ENCODE measurements around the gene SLC8A2. TPM values are rescaled to one million over a fixed set of nuclear protein-coding genes. Genes with fewer than 3 reads are reported as not detected.

The SLC8A2 gene
- total RNA-seq, 2 experiments from 2014 or later: 0.18 to 0.43 TPM

DNA sequence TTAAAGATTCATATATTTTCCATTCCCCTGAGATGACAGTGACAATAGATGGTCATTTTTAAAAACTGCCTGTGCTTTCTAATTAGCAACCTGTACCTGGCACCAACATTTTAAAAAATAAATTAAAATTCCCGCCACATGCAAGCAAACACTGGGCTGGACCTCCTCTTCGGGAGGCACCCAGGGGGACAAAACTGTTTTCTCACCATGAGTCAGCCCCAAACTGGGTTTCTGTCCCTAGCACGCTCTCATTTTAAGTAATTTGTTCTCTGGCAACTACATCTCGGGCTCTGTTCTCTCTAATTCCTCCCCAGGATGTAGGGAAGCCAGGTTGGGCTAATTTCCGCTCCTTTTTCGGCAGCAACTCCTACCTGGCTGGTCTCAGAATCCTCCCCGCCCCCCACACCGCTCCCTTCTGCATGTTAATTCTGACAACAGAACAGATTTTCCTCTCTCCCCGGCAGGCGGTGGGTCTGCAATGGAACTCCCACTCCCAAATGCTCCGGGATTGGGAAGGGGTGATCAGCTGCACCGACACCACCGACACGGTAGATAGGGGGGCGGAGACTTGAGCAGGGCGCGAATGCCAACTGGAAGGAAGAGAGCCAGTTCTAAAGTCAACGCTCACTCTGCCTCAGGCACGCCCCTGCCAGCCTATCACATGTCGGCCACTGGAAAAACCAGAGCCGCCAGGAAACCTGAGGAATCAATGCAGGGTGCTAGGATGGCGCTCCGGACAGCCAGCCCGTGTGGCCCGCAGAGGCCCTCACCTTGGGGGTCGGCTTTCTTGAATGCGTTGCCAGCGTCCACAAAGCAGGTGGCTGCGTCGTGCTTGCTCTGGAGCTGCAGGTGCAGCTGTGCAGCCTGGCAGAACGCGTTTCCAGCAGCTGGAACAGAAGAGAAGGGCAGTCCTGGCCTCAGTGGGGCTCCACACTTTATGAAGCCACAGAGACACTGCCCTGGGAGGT lies 28.5 kb upstream of the SLC8A2 start:
- no peak for DNase-seq
- Mint-ChIP-seq H3K36me3 (ENCODE audit: low read depth) (peaks cover 2% of the 10 kb centered on the region), H3K9me3 (no peaks in the 10 kb centered on the region), H3K27ac (no peak overlapping the region), H3K4me3 (no peak overlapping the region), H3K27me3 (no peaks in the 10 kb centered on the region), H3K4me1 (ENCODE audit: low read depth) (no peaks in the 10 kb centered on the region)
- ChIA-PET CTCF (interaction anchor here (1.4 to 5.8 kb wide), 3 partner anchors 16 to 212 kb away, joined by 3 to 29 read pairs (median 4); partner anchors contain the start of genes EHD2 and KPTN), POLR2A (interaction anchor here (1.0 to 1.4 kb wide), 4 partner anchors 12 to 23 kb away, joined by 3 to 5 read pairs (median 4); partner anchors contain the start of gene KPTN)
- ATAC-seq: no peak
- intact Hi-C loops (cut with micrococcal nuclease): no loop called here
- TF ChIP-seq, protein P1, sequence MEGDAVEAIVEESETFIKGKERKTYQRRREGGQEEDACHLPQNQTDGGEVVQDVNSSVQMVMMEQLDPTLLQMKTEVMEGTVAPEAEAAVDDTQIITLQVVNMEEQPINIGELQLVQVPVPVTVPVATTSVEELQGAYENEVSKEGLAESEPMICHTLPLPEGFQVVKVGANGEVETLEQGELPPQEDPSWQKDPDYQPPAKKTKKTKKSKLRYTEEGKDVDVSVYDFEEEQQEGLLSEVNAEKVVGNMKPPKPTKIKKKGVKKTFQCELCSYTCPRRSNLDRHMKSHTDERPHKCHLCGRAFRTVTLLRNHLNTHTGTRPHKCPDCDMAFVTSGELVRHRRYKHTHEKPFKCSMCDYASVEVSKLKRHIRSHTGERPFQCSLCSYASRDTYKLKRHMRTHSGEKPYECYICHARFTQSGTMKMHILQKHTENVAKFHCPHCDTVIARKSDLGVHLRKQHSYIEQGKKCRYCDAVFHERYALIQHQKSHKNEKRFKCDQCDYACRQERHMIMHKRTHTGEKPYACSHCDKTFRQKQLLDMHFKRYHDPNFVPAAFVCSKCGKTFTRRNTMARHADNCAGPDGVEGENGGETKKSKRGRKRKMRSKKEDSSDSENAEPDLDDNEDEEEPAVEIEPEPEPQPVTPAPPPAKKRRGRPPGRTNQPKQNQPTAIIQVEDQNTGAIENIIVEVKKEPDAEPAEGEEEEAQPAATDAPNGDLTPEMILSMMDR (IDR thresholded peaks at IDR 0.05): no peak

DNA sequence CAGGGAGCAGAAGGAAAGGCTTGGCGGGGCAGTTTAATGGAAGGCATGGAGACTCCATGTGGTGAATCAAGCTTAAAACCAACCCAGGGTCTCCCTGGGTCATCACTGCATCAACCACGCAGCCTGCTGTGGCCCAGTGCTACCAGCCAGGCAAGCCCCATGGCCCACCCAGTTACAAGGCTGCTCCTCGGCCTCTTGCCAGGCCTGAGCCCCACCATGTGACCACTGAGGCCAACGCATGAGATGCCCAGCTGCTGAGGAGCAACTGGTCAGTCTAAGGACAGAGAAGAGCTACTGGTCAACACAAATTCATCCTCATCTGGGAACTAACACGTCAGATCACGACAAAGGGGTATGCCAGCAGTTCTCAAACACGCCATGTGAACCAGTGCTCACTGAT lies 27.7 kb upstream of the SLC8A2 start:
- peaks cover 2% of the 10 kb centered on the region for H3K36me3 Mint-ChIP-seq (ENCODE audit: low read depth)
- intact Hi-C loops (cut with micrococcal nuclease): no loop called here
- no peak overlapping the region for H3K4me3 Mint-ChIP-seq
- ChIA-PET POLR2A (interaction anchor here (0.8 to 1.4 kb wide), 4 partner anchors 10 to 208 kb away, joined by 3 to 5 read pairs (median 3); partner anchors contain the start of gene KPTN), CTCF (interaction anchor here (5.8 kb wide), 1 partner anchor 16 kb away, joined by 29 read pairs; the partner anchor contains the start of gene KPTN)
- ATAC-seq: no peak
- TF ChIP-seq, protein P1 (IDR thresholded peaks at IDR 0.05): no peak
- H3K27me3 Mint-ChIP-seq: no peaks in the 10 kb centered on the region
- H3K9me3 Mint-ChIP-seq: no peaks in the 10 kb centered on the region
- no peak for DNase-seq
- H3K4me1 Mint-ChIP-seq (ENCODE audit: low read depth): no peaks in the 10 kb centered on the region
- H3K27ac Mint-ChIP-seq: no peak overlapping the region

DNA sequence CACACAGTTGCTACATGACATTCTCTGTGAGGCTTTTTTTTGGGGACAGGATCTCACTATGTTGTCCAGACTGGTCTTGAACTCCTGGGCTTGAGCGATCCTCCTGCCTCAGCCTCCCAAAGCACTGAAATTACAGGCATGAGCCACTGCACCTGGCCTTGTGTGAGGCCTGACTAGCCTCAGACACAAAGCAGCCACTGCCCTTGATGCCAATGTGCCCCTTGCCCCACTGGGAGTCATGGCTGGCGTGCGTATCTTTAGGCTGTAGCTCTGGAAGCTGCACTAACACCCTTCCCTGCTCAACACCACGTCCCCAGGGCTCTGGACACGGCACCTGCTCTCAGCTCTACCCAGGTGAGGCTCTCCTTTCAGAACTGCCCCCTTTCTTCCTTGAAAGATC lies 26.9 kb upstream of the SLC8A2 start:
- CTCF ChIA-PET: interaction anchor here (5.8 kb wide), 1 partner anchor 15 kb away, joined by 29 read pairs; the partner anchor contains the start of gene KPTN
- DNase-seq: no peak
- no peaks in the 10 kb centered on the region for H3K9me3 Mint-ChIP-seq
- intact Hi-C loops (cut with micrococcal nuclease): no loop called here
- no peaks in the 10 kb centered on the region for H3K27me3 Mint-ChIP-seq
- H3K36me3 Mint-ChIP-seq (ENCODE audit: low read depth): peaks cover 2% of the 10 kb centered on the region
- H3K4me3 Mint-ChIP-seq: no peak overlapping the region
- H3K4me1 Mint-ChIP-seq (ENCODE audit: low read depth): no peaks in the 10 kb centered on the region
- H3K27ac Mint-ChIP-seq: peak overlapping the region; percentile 15
- no peak for ATAC-seq
- TF ChIP-seq, protein P1 (IDR thresholded peaks at IDR 0.05): no peak
- POLR2A ChIA-PET: interaction anchor here (0.7 to 1.4 kb wide), 3 partner anchors 11 to 15 kb away, joined by 3 to 5 read pairs (median 4); partner anchors contain the start of gene KPTN

DNA sequence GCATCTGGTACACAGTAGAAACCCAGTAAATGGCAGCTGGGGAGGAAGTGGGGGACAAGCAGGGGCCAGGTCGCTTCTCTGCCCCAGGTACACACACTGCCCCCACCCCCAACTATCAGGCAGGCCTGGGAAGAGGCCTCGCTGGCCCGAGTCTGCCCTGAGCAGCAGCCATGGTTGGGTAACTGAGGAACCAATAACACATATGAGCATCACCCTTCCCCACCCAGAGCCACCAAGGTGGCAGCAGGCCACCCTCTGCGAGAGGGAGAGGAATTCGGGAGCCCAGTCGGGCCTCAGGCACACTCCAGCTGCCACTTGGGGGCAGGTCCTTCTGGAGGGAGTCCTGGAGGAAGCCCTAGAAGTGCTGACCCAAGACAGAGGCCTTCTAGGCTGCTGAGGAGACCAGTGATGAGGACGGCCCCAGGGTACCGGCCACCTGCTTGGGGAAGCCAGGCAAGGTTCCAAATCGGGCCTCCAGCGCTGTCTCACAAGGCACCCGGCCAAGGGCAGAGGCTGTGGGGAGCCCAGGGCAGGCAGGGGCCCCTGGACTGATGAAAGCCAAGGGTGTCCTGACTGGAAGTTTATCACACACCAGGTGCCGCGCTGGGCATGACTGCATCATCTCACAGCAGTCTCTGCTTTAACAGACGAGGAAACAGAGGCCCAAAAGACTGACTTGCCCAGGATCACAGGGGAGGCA lies 26.3 kb upstream of the SLC8A2 start:
- TF ChIP-seq, protein P1 (IDR thresholded peaks at IDR 0.05): no peak
- H3K4me3 Mint-ChIP-seq: no peak overlapping the region
- CTCF ChIA-PET: interaction anchor here (1.4 to 5.8 kb wide), 2 partner anchors 14 to 202 kb away, joined by 3 to 29 read pairs; partner anchors contain the start of gene KPTN
- no peaks in the 10 kb centered on the region for H3K27me3 Mint-ChIP-seq
- no peaks in the 10 kb centered on the region for H3K9me3 Mint-ChIP-seq
- POLR2A ChIA-PET: interaction anchor here (1.1 kb wide), 1 partner anchor 11 kb away, joined by 5 read pairs; no protein-coding TSS in a partner anchor
- DNase-seq: no peak
- no peak overlapping the region for H3K27ac Mint-ChIP-seq
- no peaks in the 10 kb centered on the region for H3K4me1 Mint-ChIP-seq (ENCODE audit: low read depth)
- ATAC-seq: no peak
- intact Hi-C loops (cut with micrococcal nuclease): no loop called here
- peaks cover 2% of the 10 kb centered on the region for H3K36me3 Mint-ChIP-seq (ENCODE audit: low read depth)

All from activated CD8-positive, alpha-beta T cell treated with anti-CD3 and anti-CD28 coated beads for 36 hours (primary cell).